HepG2 (cell line): ENCODE results near the gene IGFALS. TPM values are rescaled to one million over a fixed set of nuclear protein-coding genes. Genes with fewer than 3 reads are reported as not detected.

Experiments
- FUBP1 ChIP-seq: sonication (generic); formaldehyde crosslinking; IDR thresholded peaks from 2 replicates; pipeline ENCODE4 v1.5.1; 2020; ENCODE audit warnings: missing genetic modification reagents, mild to moderate bottlenecking, borderline replicate concordance
- MBD4 ChIP-seq: IDR thresholded peaks from 2 replicates; pipeline ENCODE4 v1.6.1; 2012; ENCODE audit warnings: low read length, inconsistent platforms, borderline replicate concordance
- NCOA2 ChIP-seq: sonication (generic); formaldehyde crosslinking; IDR thresholded peaks from 2 replicates; pipeline ENCODE4 v1.8.0; 2022; ENCODE audit warnings: inconsistent platforms
- PHF21A ChIP-seq: sonication (generic); formaldehyde crosslinking; IDR thresholded peaks from 2 replicates; pipeline ENCODE4 v1.5.0; 2020; ENCODE audit warnings: mild to moderate bottlenecking, missing genetic modification reagents
- REXO4 ChIP-seq: sonication (generic); formaldehyde crosslinking; IDR thresholded peaks from 2 replicates; pipeline ENCODE4 v1.8.0; 2022; ENCODE audit warnings: missing genetic modification reagents, mild to moderate bottlenecking, borderline replicate concordance
- SNAPC4 ChIP-seq: sonication (generic); formaldehyde crosslinking; IDR thresholded peaks from 2 replicates; pipeline ENCODE4 v1.4.0; 2020; ENCODE audit warnings: mild to moderate bottlenecking, missing genetic modification reagents
- SUZ12 ChIP-seq: fragments of 150-350 bp; IDR thresholded peaks from 2 replicates; pipeline ENCODE4 v1.6.1; 2014; ENCODE audit warnings: low read depth, low read length
- TBX3 ChIP-seq: fragments of 450-650 bp; IDR thresholded peaks from 2 replicates; pipeline ENCODE4 v1.6.1; 2017; ENCODE audit warnings: antibody characterized with exemption, mild to moderate bottlenecking, inconsistent platforms, borderline replicate concordance
- ZBTB26 ChIP-seq: IDR thresholded peaks from 2 replicates; pipeline ENCODE4 v1.6.1; 2016; ENCODE audit warnings: missing compliant biosample characterization, missing genetic modification reagents, borderline replicate concordance
- ZFAT ChIP-seq: sonication (generic); formaldehyde crosslinking; conservative IDR thresholded peaks from 2 replicates; pipeline ENCODE4 v1.8.1; 2023; ENCODE audit warnings: missing genetic modification reagents, inconsistent platforms
- ZFY ChIP-seq: sonication (generic); formaldehyde crosslinking; IDR thresholded peaks from 2 replicates; pipeline ENCODE4 v1.4.0; 2020; ENCODE audit warnings: missing genetic modification reagents
- ZMYM4 ChIP-seq: sonication (generic); formaldehyde crosslinking; IDR thresholded peaks from 2 replicates; pipeline ENCODE4 v1.8.1; 2023; ENCODE audit warnings: mild to moderate bottlenecking, missing genetic modification reagents
- ZNF17 ChIP-seq: sonication (generic); formaldehyde crosslinking; IDR thresholded peaks from 2 replicates; pipeline ENCODE4 v1.5.0; 2020; ENCODE audit warnings: mild to moderate bottlenecking, missing genetic modification reagents
- ZNF234 ChIP-seq: sonication (generic); formaldehyde crosslinking; conservative IDR thresholded peaks from 2 replicates; pipeline ENCODE4 v1.5.1; 2020; ENCODE audit warnings: mild to moderate bottlenecking, missing genetic modification reagents
- ZNF337 ChIP-seq: sonication (generic); formaldehyde crosslinking; IDR thresholded peaks from 2 replicates; pipeline ENCODE4 v1.5.1; 2020; ENCODE audit warnings: missing genetic modification reagents, low read depth, mild to moderate bottlenecking, borderline replicate concordance
- ZNF496 ChIP-seq: sonication (generic); formaldehyde crosslinking; IDR thresholded peaks from 2 replicates; pipeline ENCODE4 v1.8.1; 2023; ENCODE audit warnings: mild to moderate bottlenecking, moderate library complexity, missing genetic modification reagents; ENCODE audit not compliant: insufficient replicate concordance
- ZNF574 ChIP-seq: sonication (generic); formaldehyde crosslinking; IDR thresholded peaks from 2 replicates; pipeline ENCODE4 v1.4.0; 2020; ENCODE audit warnings: missing genetic modification reagents
- ZNF749 ChIP-seq: sonication (generic); formaldehyde crosslinking; IDR thresholded peaks from 2 replicates; pipeline ENCODE4 v1.8.0; 2022; ENCODE audit warnings: mild to moderate bottlenecking, missing genetic modification reagents, moderate library complexity, borderline replicate concordance
- polyA plus RNA-seq, 8 experiments: library from polyadenylated mRNA; depleted of rRNA in 3 of 8; stranded (reverse) in 7 of 8; unstranded in 1 of 8; fragments of >200 nt; fragmentation: Illumina TruSeq in 4 of 8; extraction: Trizol in 4 of 8; gene quantifications; 2 replicates each; pipeline versions ENCODE4 v1.2.1 to v1.2.3, GENCODE V29; 2011 to 2016; ENCODE audit warnings: low read depth in 4 of 8, missing spikeins in 1 of 8, mixed read lengths in 1 of 8; ENCODE audit not compliant: insufficient read depth in 1 of 8
- total RNA-seq, 5 experiments: library from RNA; depleted of rRNA; stranded (reverse); fragments of >200 nt; fragmentation: Illumina TruSeq; extraction: Trizol; gene quantifications; 2 replicates each; pipeline ENCODE4 v1.2.3, GENCODE V29; 2016; ENCODE audit warnings: low read depth in 1 of 5

IGFALS gene
- total and polyA plus RNA-seq, 2 of the 13 experiments (the other 11 are each of a cell fraction or from before 2014, with no cell fraction given) = 0.34 to 2.4 TPM

- no peak for TF ChIP-seq SNAPC4
- TF ChIP-seq FUBP1 (CRISPR knock-in tag) = no peak
- peak; percentile 91 for TF ChIP-seq PHF21A (CRISPR knock-in tag)
- TF ChIP-seq MBD4 = 0 out of 2 replicates have a peak, but pooled peaks have one; percentile 26
- TF ChIP-seq ZNF749 (CRISPR knock-in tag) = no peak
- TF ChIP-seq SUZ12 = no peak
- peak; percentile 77 for TF ChIP-seq NCOA2 (CRISPR knock-in tag)
- no peak for TF ChIP-seq ZNF496 (CRISPR knock-in tag)
- no peak for TF ChIP-seq ZNF234 (CRISPR knock-in tag)
- TF ChIP-seq ZNF17 (CRISPR knock-in tag) = no peak
- no peak for TF ChIP-seq REXO4 (CRISPR knock-in tag)
- no peak for TF ChIP-seq ZFAT
- TF ChIP-seq ZBTB26 = no peak
- TF ChIP-seq ZNF337 (CRISPR knock-in tag) = no peak
- peak; percentile 45 for TF ChIP-seq ZNF574 (CRISPR knock-in tag)
- peak; percentile 25 for TF ChIP-seq ZFY
- no peak for TF ChIP-seq TBX3
- TF ChIP-seq ZMYM4 = 0 out of 2 replicates have a peak, but pooled peaks have one; percentile 45
These were observed 35.3 kb upstream of the IGFALS start (continued) for GRCh38 chr16:1828645-1829410.
